IPS-20b (cell line): ENCODE measurements around the gene ABLIM3.

Experiments
- H3K27ac ChIP-seq: one replicate; pipeline ENCODE4 v1.5.1; 2013; ENCODE audit warnings: low read length
- H3K27me3 ChIP-seq: 2 replicates; pipeline ENCODE4 v1.6.1; 2013; ENCODE audit warnings: mild to moderate bottlenecking, low read length, inconsistent platforms; ENCODE audit not compliant: insufficient read depth
- H3K36me3 ChIP-seq: 2 replicates; pipeline ENCODE4 v1.6.1; 2013; ENCODE audit warnings: low read depth, mild to moderate bottlenecking, inconsistent platforms, low read length, moderate library complexity; ENCODE audit not compliant: insufficient read depth
- H3K4me1 ChIP-seq: 2 replicates; pipeline ENCODE4 v1.6.1; 2013; ENCODE audit warnings: mild to moderate bottlenecking, control low read depth, inconsistent platforms, low read length, moderate library complexity; ENCODE audit not compliant: insufficient read depth
- H3K4me3 ChIP-seq: 2 replicates; pipeline ENCODE4 v1.5.1; 2013; ENCODE audit warnings: mild to moderate bottlenecking, low read length, inconsistent platforms
- H3K9ac ChIP-seq: 2 replicates; pipeline ENCODE4 v1.6.1; 2013; ENCODE audit warnings: low read depth, mild to moderate bottlenecking, inconsistent platforms, low read length, moderate library complexity
- H3K9me3 ChIP-seq: 2 replicates; pipeline ENCODE4 v1.6.1; 2013; ENCODE audit warnings: mild to moderate bottlenecking, low read depth, low read length, inconsistent platforms; ENCODE audit not compliant: insufficient read depth

The ABLIM3 gene

DNA sequence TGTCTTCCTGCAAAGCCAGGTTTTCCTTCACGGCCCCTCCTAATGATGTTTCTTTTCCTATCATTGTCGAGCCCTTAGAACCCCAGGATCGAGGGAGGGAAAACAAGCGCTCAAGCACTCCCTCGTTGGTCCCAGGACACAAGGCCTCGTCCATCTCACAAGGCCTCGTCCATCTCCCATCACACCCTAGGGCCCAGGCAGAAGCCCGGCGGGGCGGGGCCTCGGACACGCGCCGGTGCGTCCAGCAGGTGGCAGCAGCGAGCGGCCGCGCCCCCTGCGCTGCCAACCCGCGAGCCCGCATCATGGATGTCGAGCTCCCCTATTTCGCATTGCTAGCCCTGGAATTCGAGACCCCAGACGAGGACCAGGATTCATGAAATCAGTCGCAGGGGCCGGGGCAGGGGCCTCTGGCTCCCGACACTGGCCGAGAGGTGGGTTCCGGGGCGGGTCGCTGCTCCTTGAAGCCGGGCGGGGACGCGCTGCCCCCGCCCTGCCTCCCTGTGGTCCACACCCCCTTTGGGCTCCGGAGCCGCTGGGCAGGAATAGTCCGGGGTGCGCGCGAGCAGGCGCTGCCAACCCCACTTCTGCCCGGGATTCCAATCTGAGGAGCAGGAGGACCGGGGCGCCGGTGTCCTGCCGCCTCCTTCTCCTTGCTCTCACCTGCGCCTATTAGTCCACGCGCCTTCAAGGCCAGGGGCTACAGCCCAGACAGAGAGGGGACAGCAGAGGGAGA, at the start of gene ABLIM3:
Gene ABLIM3 (plus strand): TSS at position 270 of the 733 bp plus-strand sequence. CDS start 603 bp downstream, outside the sequence.
- H3K27ac ChIP-seq: no peak within 1 kb of the TSS
- H3K9me3 ChIP-seq: no peaks in the 10 kb centered on the region
- H3K4me3 ChIP-seq: peak within 1 kb of the TSS; percentile 73
- peaks cover 27% of the 10 kb centered on the region for H3K27me3 ChIP-seq
- no peak within 1 kb of the TSS for H3K9ac ChIP-seq
- no peaks in the 10 kb centered on the region for H3K4me1 ChIP-seq
- no peaks in the 10 kb centered on the region for H3K36me3 ChIP-seq

DNA sequence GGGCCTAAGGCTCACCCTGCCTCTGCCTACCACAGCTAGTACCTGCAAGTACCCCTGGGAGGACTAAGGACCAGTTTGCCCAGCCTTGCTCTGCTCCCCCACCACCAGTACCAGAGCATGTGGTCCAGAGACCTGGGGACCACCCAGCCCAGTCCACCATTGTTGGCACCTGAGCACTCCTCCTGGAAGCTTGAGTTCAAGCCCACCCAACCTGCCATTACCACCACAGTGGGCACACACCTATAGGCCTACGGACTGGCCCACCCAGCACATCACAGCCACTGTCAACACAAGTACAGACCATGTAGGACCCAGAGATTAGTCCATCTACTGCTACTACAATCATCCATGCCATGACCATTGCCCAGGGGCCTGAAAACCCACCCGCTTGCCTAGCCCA, 47.7 kb upstream of the ABLIM3 start:
- no peaks in the 10 kb centered on the region for H3K4me1 ChIP-seq
- no peak overlapping the region for H3K4me3 ChIP-seq
- H3K27ac ChIP-seq: no peak overlapping the region
- H3K9ac ChIP-seq: no peak overlapping the region
- H3K27me3 ChIP-seq: no peaks in the 10 kb centered on the region
- H3K9me3 ChIP-seq: no peaks in the 10 kb centered on the region
- H3K36me3 ChIP-seq: no peaks in the 10 kb centered on the region

DNA sequence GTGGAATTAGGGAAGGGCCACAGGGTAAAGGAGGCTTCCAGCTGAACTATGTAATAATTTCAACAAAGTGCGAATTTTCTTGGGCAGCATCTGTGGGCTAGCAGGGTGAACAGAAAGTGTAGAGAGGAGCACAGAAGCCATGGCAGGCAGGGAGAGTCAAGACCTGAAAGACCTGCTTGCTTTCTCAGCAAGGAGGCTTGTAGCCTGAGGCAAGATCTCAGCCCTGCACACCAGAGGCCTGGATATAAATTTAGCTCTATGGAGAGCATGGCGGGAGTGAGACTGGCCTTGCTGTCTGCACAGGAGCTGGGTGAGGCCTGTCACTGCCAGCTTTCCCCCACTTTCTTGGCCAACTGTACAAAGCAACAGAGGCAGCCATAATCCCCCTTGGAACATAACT, 46.3 kb upstream of the ABLIM3 start:
- Histone ChIP-seq H3K27ac (no peak overlapping the region), H3K4me3 (no peak overlapping the region), H3K9ac (no peak overlapping the region), H3K36me3 (no peaks in the 10 kb centered on the region), H3K27me3 (no peaks in the 10 kb centered on the region), H3K4me1 (no peaks in the 10 kb centered on the region), H3K9me3 (no peaks in the 10 kb centered on the region)

DNA sequence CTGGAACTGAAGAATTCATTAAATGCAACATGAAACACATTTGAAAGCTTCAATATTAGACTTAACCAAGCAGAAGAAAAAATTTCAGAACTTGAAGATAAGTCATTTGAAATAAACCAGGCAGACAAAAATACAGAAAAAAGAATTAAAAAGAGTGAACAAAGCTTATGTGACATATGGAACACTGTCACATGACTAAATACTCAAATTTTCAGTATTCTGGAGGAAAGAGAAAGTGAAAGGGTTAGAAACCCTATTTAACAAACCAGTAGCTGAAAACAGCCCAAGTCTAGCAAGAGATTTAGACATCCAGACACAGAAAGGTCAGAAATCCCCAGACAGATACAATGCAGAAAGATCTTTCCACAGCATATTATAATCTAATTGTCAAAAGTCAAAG, 41.4 kb upstream of the ABLIM3 start:
- Histone ChIP-seq H3K9ac (no peak overlapping the region), H3K27ac (no peak overlapping the region), H3K36me3 (no peaks in the 10 kb centered on the region), H3K9me3 (0 out of 2 replicates have a peak, but pooled peaks cover 4% of the 10 kb centered on the region), H3K4me3 (no peak overlapping the region), H3K4me1 (no peaks in the 10 kb centered on the region), H3K27me3 (no peaks in the 10 kb centered on the region)

DNA sequence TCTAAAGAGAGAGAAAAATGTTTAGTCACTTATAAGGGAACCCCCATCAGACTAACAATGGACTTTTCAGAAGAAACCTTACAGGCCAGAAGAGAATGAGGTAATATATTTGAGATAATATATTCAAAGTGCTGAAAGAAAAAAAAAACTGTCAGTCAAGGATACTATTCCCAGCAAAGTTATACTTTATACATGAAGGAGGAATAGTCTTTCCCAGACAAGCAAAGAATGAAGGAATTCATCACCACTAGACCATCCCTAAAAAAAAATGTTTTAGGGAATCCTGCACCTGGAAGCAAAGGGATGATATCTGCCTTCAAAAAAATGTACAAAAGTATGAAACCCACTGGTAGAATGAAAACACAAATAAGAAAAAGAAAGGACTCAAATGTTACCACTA, 41.0 kb upstream of the ABLIM3 start:
- no peak overlapping the region for H3K9ac ChIP-seq
- no peak overlapping the region for H3K27ac ChIP-seq
- H3K4me3 ChIP-seq: no peak overlapping the region
- no peaks in the 10 kb centered on the region for H3K27me3 ChIP-seq
- H3K4me1 ChIP-seq: no peaks in the 10 kb centered on the region
- H3K9me3 ChIP-seq: 0 out of 2 replicates have a peak, but pooled peaks cover 4% of the 10 kb centered on the region
- no peaks in the 10 kb centered on the region for H3K36me3 ChIP-seq

DNA sequence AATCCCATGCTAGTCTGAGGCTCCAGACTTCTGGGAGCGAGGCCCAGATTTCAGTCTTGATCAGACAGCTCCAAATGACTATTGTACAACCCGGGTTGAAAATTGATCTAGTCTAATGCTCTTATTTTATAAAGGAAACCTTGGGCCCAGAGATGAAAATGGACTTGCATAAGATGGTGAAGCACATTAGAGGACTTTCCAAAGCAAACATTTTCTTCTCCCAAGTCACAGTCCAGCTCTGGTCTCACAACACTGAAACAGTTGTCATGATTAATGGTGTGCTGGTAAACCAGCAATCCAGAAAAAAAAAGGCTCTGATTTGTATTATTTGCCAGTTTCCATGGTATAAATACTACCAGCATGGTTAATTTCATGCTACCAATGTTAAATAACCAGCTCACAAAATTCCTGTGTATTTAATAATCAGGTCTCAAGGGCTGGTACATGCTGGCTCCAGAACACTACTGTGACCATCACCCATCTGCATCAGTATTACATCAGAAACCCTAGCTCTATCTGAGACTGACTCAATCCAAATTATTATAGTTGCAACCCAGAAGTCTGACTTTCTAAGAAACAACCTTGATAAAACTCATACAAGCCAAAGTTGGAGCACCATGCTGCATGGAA, 32.5 kb upstream of the ABLIM3 start:
- Histone ChIP-seq H3K36me3 (no peaks in the 10 kb centered on the region), H3K27me3 (no peaks in the 10 kb centered on the region), H3K27ac (no peak overlapping the region)

DNA sequence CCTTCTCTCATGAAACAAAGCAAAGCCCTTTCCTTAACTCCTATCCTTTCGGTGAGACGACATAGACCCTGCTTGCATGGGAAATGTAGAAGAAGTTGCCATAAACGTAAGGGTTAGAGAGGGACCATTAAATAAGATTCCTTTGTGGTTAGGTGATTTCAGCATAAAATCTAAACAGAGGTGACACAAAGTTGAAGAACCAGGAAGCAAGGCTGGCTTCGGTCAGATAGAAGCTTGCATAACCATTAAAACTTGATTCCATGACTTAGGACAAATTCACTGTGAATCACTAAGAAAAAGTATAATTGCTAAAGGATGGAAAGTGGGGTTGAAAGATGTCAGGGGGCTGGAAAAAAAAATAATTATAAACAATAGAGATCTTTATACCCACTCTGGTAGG, 30.9 kb upstream of the ABLIM3 start:
- Histone ChIP-seq H3K9me3 (no peaks in the 10 kb centered on the region), H3K9ac (no peak overlapping the region), H3K4me3 (no peak overlapping the region)

More for the DNA sequence above, 32.5 kb upstream of the ABLIM3 start:
- no peaks in the 10 kb centered on the region for H3K9me3 ChIP-seq
- no peaks in the 10 kb centered on the region for H3K4me1 ChIP-seq
- H3K9ac ChIP-seq: no peak overlapping the region
- H3K4me3 ChIP-seq: no peak overlapping the region

DNA sequence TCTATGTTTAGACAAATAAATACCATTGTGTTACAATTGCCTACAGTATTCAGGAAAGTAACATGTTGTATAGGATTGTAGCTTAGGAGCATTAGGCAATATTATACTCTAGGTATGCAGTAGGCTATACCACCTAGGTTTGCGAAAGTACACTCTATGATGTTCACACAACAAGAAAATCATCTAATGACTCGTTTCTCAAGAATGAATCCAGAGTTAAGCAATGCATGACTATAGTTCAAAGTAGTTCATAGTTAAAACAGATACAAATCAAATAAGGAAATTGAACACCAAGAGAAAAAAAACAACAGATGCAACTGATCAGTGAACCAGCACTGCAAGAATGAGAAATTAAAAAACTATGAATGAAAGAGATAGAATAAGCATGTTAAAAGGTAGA, 27.6 kb upstream of the ABLIM3 start:
- no peak overlapping the region for H3K4me3 ChIP-seq

More for the DNA sequence above, 30.9 kb upstream of the ABLIM3 start:
- Histone ChIP-seq H3K4me1 (no peaks in the 10 kb centered on the region), H3K27me3 (no peaks in the 10 kb centered on the region), H3K36me3 (no peaks in the 10 kb centered on the region), H3K27ac (no peak overlapping the region)

DNA sequence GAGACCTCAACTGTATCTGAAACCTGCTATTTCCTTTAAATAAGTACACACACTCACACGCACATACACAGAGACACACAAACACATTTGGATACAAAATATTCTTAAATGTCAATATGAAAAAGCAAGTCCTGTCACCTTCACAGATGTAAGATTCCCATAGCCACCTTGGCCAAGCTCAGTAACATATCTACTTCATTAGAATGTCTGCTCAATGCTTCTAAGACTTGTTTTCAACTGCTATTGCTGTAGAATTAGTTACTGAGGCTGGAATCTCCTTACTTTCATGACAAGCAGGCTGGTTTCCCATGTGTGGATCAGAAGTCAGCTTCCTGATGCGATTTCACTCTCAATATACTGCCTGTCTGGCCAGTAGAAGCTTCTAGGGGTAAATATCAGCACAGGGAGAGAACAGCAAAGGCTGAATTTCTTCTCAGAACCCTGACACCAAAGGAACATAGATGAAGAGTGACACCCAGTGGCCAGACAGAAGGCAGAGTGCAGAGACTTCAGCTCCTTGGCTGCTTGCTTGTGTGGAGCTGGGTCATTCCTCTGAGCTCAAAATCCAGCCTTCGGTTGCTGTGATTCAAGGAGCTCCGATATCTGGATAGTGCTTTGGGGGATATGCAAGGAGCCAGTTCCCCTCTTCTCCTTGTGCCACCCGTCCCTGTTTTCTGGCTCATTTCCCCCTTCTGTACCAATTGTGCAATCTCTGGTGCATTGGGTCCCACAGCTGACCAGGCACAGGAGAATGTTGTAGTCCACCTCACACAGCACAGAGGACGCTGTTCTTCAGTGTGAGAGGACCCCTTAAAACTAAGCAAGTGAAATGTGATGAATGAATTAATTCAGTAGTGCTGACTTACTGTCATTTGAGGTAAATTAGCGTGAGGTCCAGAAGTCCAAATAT, 26.6 kb upstream of the ABLIM3 start:
- no peaks in the 10 kb centered on the region for H3K27me3 ChIP-seq
- H3K9me3 ChIP-seq: no peaks in the 10 kb centered on the region
- H3K4me1 ChIP-seq: no peaks in the 10 kb centered on the region
- no peak overlapping the region for H3K9ac ChIP-seq
- H3K36me3 ChIP-seq: no peaks in the 10 kb centered on the region
- no peak overlapping the region for H3K27ac ChIP-seq
- H3K4me3 ChIP-seq: no peak overlapping the region

More for the DNA sequence above, 27.6 kb upstream of the ABLIM3 start:
- Histone ChIP-seq H3K4me1 (no peaks in the 10 kb centered on the region), H3K27me3 (no peaks in the 10 kb centered on the region), H3K27ac (no peak overlapping the region), H3K9me3 (no peaks in the 10 kb centered on the region), H3K9ac (no peak overlapping the region), H3K36me3 (no peaks in the 10 kb centered on the region)

DNA sequence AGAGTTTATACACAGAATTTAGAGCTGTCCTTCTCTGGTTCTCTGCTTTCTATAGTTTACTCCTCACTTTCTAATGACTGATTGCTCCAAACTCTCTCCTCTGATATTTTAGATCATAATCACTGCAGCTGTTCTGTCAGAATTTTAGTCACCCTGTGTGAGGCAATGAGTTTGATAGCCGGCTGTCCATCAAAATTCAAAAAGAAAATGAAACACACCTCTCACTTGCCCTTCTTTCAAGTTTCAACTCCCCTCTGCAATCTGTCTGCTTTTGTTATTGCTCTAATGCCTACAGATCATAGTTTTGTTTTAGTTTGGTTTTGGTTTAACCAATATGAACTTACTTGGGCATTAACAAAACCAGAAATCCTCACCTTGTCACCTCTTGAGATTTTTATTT, 23.3 kb upstream of the ABLIM3 start:
- no peaks in the 10 kb centered on the region for H3K9me3 ChIP-seq
- no peaks in the 10 kb centered on the region for H3K27me3 ChIP-seq
- no peak overlapping the region for H3K27ac ChIP-seq
- no peaks in the 10 kb centered on the region for H3K4me1 ChIP-seq
- no peak overlapping the region for H3K9ac ChIP-seq
- H3K36me3 ChIP-seq: no peaks in the 10 kb centered on the region
- no peak overlapping the region for H3K4me3 ChIP-seq

DNA sequence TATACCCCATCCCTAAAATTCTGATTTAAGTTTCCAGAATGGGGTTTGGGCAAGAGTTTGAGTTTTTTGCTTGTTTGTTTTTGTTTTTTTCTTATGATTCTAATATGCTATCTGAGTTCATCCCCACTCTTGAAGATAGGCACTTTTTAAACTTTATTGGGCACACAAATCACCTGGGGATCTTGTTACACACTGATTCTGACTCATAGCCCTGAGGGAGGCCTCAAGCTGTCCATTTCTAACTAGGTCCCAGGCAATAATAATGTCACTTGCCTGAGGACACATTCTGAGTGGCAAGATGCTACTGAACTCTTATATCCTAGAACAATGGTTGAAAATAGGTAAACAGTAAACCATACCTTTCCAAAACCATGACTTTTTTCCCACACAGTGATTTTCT, 22.8 kb upstream of the ABLIM3 start:
- H3K4me3 ChIP-seq: no peak overlapping the region
- H3K27ac ChIP-seq: no peak overlapping the region
- no peaks in the 10 kb centered on the region for H3K36me3 ChIP-seq
- H3K27me3 ChIP-seq: no peaks in the 10 kb centered on the region
- no peaks in the 10 kb centered on the region for H3K4me1 ChIP-seq
- H3K9ac ChIP-seq: no peak overlapping the region
- no peaks in the 10 kb centered on the region for H3K9me3 ChIP-seq
